Psoas muscle (tissue), 8 donors: ENCODE results near the gene HDGF. TPM values are rescaled to one million over a fixed set of nuclear protein-coding genes. Genes with fewer than 3 reads are reported as not detected.

Experiments
- ATAC-seq, 4 donors: fragments of 200-7000 bp; cut with Tn5 transposase; one replicate each; pipeline ENCODE4 v1.9.1; 2020; ENCODE audit warnings: moderate library complexity in 3 of 4, mild to moderate bottlenecking in 2 of 4
- DNase-seq, 2 donors: peaks; one replicate each; pipeline ENCODE4 v3.0.0-alpha.2; 2020
- H3K27ac ChIP-seq: fragments of 200-600 bp; one replicate; pipeline ENCODE4 v1.8.0; 2022
- H3K27me3 ChIP-seq, 3 donors: fragments of 200-600 bp in 1 of 3; one replicate each; pipeline versions ENCODE4 v1.6.1 to v1.8.0; 2013 to 2022; ENCODE audit warnings: low read length in 2 of 3, mild to moderate bottlenecking in 2 of 3, moderate library complexity in 1 of 3; ENCODE audit not compliant: insufficient read depth in 3 of 3
- H3K36me3 ChIP-seq, 2 donors: fragments of 200-600 bp in 1 of 2; one replicate each; pipeline versions ENCODE4 v1.6.1 to v1.8.0; 2013 to 2022; ENCODE audit warnings: low read depth in 1 of 2, mild to moderate bottlenecking in 1 of 2, moderate library complexity in 1 of 2; ENCODE audit not compliant: insufficient read depth in 1 of 2
- H3K4me1 ChIP-seq: fragments of 200-600 bp; one replicate; pipeline ENCODE4 v1.8.0; 2022
- H3K4me3 ChIP-seq: fragments of 200-600 bp; one replicate; pipeline ENCODE4 v1.8.0; 2022; ENCODE audit warnings: mild to moderate bottlenecking
- H3K9me3 ChIP-seq: fragments of 200-600 bp; one replicate; pipeline ENCODE4 v1.8.0; 2022
- CTCF ChIP-seq: fragments of 200-600 bp; IDR thresholded peaks from one replicate; pipeline ENCODE4 v1.8.0; 2022; ENCODE audit warnings: antibody characterized with exemption
- WGBS, 3 donors: extraction: QIAGEN DNeasy Blood & Tissue Kit; methylation state at CpG; one replicate each; pipeline versions ENCODE4 v1.1.6 to v1.1.7; 2013; 5-methylcytosine and 5-hydroxymethylcytosine counted together
- intact Hi-C, 2 donors: fragments of 100-400 bp; cut with DNase I; formaldehyde crosslinking; loops; one replicate each; pipeline versions ENCODE4 v1.11.0 to v1.14.2; 2022
- polyA plus RNA-seq, 3 donors: library from polyadenylated mRNA; stranded (reverse); fragments of 200-250 nt; gene quantifications; one replicate each; pipeline ENCODE4 v1.2.3, GENCODE V29; 2013
- total RNA-seq, 4 donors: library from RNA; stranded (reverse); fragmentation: NEBNext Ultra II Directional in 2 of 4; extraction: Animal tissue kit (Norgen Biotek cat#: 25700) in 2 of 4; gene quantifications; one replicate each; pipeline versions ENCODE4 v1.2.1 to v1.2.4, GENCODE V29; 2021 to 2023
- donor health status: healthy with polysubstance abuse.
- donor health status: DM: no; HTN: no; CAD: no; lungs with moderate emphysema.
- donor health status: Bipolar disorder and iron deficiency.
- donor health status: healthy.
- donor health status: DM: yes; HTN: yes; CAD: no.
- donor health status: DM: no; HTN: no; CAD: no.
- donor health status: DM: no; HTN: no; CAD: no.
- donor health status: DM: yes; HTN: yes; CAD: no.

Gene HDGF
- total and polyA plus RNA-seq, 7 donors = 161 to 367 (median 198) TPM

- H3K36me3 ChIP-seq = no peaks in the 10 kb centered on the region
- H3K27ac ChIP-seq = no peak overlapping the region
- DNase-seq (no peak), ATAC-seq (no peak)
- H3K4me1 ChIP-seq = peaks cover 39% of the 10 kb centered on the region
- intact Hi-C loops = no loop called here
- no peaks in the 10 kb centered on the region for H3K27me3 ChIP-seq
- H3K4me3 ChIP-seq = no peak overlapping the region
- TF ChIP-seq CTCF = no peak
- H3K9me3 ChIP-seq = no peaks in the 10 kb centered on the region
- WGBS, 3 donors = 94 to 97% (median 97%) methylated on average over 1 of the region's 1 CpG
Measured at GRCh38 chr1:156756355-156756754, 4.9 kb upstream of the HDGF start.

GRCh38 chr1:156755527-156755950 lies 4.1 kb upstream of the HDGF start:
- Histone ChIP-seq H3K27me3 (no peaks in the 10 kb centered on the region), H3K4me1 (peaks cover 33% of the 10 kb centered on the region), H3K9me3 (no peaks in the 10 kb centered on the region), H3K4me3 (no peak overlapping the region), H3K36me3 (no peaks in the 10 kb centered on the region), H3K27ac (peak overlapping the region; percentile 36)
- intact Hi-C loops = no loop called here
- ATAC-seq (no peak), DNase-seq (no peak)
- TF ChIP-seq CTCF = no peak
- 36 to 44% (median 37%) methylated on average over 5 of the region's 5 CpGs for WGBS, 3 donors

- TF ChIP-seq CTCF = no peak
- Histone ChIP-seq H3K36me3 (no peaks in the 10 kb centered on the region), H3K27me3 (no peaks in the 10 kb centered on the region), H3K27ac (peak overlapping the region; percentile 50), H3K4me1 (peaks cover 37% of the 10 kb centered on the region), H3K9me3 (no peaks in the 10 kb centered on the region), H3K4me3 (no peak overlapping the region)
- 21 to 36% (median 23%) methylated on average over 8 of the region's 8 CpGs for WGBS, 3 donors
- intact Hi-C loops = no loop called here
- DNase-seq (no peak), ATAC-seq (no peak)
Measured at GRCh38 chr1:156754219-156754618, 2.7 kb upstream of the HDGF start.

- H3K27me3 ChIP-seq = no peaks in the 10 kb centered on the region
- intact Hi-C loops = no loop called here
- WGBS, 3 donors = 7 to 31% (median 16%) methylated on average over 1 of the region's 1 CpG
- H3K9me3 ChIP-seq = no peaks in the 10 kb centered on the region
- no peak for TF ChIP-seq CTCF
- ATAC-seq (no peak), DNase-seq (no peak)
- H3K4me3 ChIP-seq = peak overlapping the region; percentile 96
- H3K36me3 ChIP-seq = no peaks in the 10 kb centered on the region
- peaks cover 43% of the 10 kb centered on the region for H3K4me1 ChIP-seq
- H3K27ac ChIP-seq = peak overlapping the region; percentile 98
Measured at GRCh38 chr1:156752843-156753482, 1.5 kb upstream of the HDGF start.
